GM19193 (cell line): ENCODE data around the gene SRRM2.
A peak's percentile ranks its signal among the peaks of the same experiment; 100 is the strongest.

Experiments used
- POLR2A ChIP-seq: IDR thresholded peaks from 4 replicates; pipeline ENCODE4 v1.6.1; 2011; ENCODE audit not compliant: insufficient read depth, insufficient read length; ENCODE audit errors: extremely low read depth

Gene SRRM2

DNA sequence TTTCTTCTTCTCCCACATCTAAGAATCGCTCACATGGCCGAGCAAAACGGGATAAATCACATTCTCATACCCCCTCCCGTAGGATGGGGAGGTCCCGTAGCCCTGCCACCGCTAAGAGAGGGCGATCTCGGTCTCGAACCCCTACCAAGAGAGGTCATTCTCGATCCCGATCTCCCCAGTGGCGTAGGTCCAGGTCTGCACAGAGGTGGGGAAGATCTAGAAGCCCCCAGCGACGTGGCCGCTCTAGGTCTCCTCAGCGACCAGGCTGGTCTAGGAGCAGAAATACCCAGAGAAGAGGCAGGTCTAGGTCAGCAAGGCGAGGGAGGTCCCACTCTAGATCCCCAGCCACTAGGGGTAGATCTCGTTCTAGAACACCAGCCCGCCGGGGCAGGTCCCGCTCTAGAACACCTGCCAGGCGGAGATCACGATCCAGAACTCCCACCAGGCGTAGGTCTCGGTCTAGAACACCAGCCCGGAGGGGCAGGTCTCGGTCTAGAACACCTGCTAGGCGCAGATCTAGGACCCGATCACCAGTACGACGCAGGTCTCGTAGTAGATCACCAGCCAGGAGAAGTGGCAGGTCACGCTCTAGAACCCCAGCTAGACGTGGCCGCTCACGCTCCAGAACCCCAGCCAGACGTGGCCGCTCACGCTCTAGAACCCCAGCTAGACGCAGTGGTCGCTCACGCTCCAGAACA, 9.6 kb downstream of the SRRM2 start:
- TF ChIP-seq POLR2A = no peak

DNA sequence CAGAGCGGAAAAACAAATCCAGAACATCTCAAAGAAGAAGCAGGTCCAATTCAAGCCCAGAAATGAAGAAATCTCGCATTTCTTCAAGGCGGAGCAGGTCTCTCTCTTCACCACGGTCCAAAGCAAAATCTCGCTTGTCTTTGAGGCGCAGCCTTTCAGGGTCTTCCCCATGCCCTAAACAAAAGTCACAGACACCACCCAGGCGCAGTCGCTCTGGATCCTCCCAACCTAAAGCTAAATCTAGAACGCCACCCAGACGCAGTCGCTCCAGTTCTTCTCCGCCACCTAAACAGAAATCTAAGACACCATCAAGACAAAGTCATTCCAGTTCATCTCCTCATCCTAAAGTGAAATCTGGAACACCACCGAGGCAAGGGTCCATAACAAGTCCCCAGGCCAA, 10.3 kb downstream of the SRRM2 start:
- no peak for TF ChIP-seq POLR2A

DNA sequence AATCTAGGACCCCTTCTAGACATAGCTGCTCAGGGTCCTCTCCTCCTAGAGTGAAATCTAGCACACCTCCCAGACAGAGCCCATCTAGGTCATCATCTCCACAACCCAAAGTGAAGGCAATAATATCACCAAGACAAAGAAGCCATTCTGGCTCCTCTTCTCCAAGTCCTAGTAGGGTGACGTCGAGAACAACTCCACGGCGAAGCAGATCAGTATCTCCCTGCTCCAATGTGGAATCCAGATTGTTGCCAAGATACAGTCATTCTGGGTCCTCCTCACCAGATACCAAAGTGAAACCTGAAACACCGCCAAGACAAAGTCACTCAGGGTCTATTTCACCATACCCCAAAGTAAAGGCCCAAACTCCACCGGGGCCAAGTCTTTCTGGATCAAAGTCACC, 10.7 kb downstream of the SRRM2 start:
- no peak for TF ChIP-seq POLR2A

DNA sequence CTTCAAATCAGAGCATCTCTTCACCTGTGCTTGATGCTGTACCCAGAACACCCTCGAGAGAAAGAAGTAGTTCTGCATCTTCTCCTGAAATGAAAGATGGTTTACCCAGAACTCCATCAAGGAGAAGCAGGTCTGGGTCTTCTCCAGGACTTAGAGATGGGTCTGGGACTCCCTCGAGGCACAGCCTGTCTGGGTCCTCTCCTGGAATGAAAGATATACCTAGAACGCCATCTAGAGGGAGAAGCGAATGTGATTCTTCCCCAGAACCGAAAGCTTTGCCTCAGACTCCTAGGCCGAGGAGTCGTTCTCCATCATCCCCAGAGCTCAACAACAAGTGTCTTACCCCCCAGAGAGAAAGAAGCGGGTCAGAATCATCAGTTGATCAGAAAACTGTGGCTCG, 12.3 kb downstream of the SRRM2 start:
- TF ChIP-seq POLR2A = peak; percentile 6

DNA sequence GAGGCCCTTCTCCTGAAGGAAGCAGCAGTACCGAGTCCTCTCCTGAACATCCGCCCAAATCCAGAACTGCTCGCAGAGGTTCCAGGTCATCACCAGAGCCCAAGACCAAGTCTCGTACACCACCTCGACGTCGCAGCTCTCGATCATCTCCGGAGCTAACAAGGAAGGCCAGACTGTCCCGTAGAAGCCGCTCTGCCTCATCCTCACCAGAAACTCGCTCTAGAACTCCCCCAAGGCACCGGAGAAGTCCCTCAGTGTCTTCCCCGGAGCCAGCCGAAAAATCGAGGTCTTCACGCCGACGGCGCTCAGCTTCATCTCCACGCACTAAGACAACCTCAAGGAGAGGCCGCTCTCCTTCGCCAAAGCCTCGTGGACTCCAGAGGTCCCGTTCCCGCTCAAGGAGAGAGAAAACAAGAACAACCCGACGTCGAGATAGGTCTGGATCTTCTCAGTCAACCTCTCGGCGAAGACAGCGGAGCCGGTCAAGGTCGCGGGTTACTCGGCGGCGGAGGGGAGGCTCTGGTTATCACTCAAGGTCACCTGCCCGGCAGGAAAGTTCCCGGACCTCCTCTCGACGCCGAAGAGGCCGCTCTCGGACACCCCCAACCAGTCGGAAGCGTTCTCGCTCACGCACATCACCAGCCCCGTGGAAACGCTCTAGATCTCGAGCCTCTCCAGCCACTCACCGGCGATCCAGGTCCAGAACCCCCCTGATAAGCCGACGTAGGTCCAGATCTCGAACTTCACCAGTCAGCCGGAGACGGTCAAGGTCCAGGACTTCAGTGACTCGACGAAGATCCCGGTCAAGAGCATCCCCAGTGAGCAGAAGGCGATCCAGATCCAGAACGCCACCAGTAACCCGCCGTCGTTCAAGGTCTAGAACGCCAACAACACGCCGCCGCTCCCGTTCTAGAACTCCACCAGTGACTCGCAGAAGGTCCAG, 13.3 kb downstream of the SRRM2 start:
- TF ChIP-seq POLR2A = no peak

DNA sequence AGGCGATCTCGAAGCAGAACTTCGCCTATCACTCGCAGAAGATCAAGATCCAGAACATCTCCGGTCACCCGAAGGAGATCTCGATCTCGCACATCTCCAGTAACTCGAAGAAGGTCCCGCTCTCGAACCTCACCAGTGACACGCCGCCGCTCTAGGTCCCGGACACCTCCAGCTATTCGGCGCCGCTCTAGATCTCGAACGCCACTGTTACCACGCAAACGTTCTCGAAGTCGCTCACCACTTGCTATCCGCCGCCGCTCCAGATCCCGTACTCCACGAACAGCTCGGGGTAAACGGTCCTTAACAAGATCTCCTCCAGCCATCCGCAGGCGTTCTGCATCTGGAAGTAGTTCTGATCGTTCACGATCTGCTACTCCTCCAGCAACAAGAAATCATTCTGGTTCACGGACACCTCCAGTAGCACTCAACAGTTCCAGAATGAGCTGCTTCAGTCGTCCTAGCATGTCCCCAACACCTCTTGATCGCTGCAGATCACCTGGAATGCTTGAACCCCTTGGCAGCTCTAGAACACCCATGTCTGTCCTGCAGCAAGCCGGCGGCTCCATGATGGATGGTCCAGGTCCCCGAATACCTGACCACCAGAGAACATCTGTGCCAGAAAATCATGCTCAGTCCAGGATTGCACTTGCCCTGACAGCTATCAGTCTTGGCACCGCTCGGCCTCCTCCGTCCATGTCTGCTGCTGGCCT, 14.1 kb downstream of the SRRM2 start:
- no peak for TF ChIP-seq POLR2A

DNA sequence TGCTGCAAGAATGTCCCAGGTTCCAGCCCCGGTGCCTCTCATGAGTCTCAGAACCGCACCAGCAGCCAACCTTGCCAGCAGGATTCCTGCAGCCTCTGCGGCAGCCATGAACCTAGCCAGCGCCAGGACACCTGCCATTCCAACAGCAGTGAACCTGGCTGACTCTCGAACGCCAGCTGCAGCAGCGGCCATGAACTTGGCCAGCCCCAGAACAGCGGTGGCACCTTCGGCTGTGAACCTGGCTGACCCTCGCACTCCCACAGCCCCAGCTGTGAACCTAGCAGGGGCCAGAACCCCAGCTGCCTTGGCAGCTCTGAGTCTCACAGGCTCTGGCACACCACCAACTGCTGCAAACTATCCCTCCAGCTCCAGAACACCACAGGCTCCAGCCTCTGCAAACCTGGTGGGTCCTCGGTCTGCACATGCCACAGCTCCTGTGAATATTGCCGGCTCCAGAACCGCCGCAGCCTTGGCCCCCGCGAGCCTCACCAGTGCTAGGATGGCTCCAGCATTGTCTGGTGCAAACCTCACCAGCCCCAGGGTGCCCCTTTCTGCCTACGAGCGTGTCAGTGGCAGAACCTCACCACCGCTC, 14.8 kb downstream of the SRRM2 start:
- no peak for TF ChIP-seq POLR2A

DNA sequence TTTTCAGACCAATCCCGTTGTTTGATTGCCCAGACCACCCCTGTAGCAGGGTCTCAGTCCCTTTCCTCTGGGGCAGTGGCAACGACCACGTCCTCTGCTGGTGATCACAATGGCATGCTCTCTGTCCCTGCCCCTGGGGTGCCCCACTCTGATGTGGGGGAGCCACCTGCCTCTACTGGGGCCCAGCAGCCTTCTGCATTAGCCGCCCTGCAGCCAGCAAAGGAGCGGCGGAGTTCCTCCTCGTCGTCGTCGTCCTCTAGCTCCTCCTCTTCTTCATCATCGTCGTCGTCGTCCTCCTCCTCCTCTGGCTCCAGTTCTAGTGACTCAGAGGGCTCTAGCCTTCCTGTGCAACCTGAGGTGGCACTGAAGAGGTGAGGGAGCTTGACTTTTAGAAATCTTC, 15.5 kb downstream of the SRRM2 start:
- no peak for TF ChIP-seq POLR2A

DNA sequence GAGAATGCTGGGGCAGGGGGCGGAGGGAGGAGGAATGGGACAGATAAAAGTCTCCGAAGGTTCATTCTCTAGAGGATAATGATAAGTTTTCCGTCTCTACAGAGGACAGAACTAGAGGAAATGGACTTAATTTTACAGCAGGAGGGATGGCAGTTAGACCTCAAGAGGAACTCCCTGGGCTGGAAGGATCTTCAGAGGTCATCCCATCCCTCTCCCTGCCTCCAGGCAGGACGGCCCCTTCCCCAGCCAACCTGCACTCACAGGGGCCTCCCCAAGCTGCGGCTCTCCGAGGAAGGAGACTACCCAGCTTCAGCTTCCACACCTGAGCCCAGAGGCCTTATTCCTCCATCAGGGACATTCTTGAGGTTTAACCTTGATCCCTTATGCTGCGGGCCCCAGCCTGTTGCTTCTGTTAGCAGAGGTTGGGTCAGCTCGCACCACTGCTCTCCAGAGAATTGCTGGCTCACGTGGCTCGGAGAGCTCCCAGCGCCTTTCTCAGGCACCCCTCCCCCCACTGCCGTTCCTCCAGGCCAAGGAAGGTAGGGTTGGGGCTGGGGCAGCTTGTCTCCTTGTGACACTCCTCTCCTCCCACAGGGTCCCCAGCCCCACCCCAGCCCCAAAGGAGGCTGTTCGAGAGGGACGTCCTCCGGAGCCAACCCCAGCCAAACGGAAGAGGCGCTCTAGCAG, 16.1 kb downstream of the SRRM2 start:
- peak; percentile 4 for TF ChIP-seq POLR2A

DNA sequence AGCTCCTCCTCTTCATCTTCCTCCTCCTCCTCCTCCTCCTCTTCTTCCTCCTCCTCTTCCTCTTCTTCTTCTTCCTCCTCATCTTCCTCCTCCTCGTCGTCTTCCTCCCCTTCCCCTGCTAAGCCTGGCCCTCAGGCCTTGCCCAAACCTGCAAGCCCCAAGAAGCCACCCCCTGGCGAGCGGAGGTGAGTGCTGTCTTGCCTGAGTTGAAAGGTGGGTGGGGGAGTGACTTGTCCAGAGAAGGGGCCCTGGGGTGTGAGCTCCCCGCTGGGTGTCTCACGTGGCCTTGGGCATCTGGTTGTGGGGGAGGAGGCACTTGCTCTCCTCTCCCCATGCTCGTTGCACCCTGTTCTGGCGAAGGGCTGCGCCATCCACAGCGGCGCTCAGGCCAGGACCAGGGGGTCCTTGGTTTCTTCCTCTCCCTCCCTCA, 16.7 kb downstream of the SRRM2 start:
- TF ChIP-seq POLR2A = no peak

DNA sequence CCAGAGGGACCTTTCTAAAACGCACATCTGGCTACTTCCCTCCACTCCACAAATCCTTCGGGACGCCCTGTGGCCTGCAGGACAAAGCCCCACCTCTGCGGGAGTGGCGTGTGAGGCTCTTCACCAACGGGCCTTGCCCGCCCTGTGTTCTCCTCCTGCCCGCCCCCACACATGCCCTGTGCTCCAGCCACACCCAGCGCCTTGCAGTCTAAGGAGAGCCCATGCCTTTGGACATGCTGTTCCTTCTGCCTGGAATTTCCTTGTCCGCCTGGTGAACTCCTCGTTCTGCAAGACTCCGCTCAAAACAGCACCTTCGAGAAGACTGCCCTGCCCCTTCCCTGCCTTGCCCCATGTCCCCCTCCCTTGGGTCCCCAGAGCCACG, 17.2 kb downstream of the SRRM2 start:
- TF ChIP-seq POLR2A = no peak

DNA sequence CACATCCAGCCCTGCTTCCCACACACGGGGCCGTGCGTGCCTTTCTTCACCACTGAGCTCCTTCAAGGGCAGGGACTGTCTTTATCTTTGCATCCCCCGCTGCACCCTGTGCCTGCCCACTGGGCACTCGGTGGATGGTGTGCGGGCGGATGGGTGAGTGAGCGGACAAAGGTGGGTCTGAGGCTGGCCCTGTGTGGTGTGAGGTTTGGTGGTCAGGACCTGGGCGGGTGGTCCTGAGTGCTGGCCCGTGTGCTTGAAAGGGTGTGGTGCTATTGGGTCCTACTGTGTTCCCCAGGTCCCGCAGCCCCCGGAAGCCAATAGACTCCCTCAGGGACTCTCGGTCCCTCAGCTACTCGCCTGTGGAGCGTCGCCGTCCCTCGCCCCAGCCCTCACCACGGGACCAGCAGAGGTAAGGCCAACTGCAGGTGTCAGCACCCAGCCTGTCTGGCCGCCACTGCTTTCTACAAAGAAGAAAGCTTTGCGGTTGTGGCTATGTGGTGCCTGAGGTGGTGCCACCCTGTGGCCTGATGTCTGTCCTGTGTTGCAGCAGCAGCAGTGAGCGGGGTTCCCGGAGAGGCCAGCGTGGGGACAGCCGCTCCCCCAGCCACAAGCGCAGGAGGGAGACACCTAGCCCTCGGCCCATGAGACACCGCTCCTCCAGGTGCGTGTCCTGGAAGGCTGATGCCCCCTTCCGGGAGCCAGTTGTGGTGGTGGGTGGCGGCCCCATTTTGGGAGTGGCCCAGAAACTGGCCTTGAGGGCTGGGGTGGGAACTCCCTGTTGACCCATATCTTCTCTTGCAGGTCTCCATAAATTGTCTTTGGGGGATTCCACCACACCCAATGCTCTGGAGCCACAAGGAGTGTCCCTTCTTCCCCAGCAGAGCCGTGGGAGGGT, 17.9 kb downstream of the SRRM2 start:
- peak; percentile 43 for TF ChIP-seq POLR2A
